CD4-positive, alpha-beta T cell (primary cell): ENCODE data around the gene DNAAF1. TPM values are rescaled to one million over a fixed set of nuclear protein-coding genes. Genes with fewer than 3 reads are reported as not detected.

Source experiments
- ATAC-seq: fragments of 200-7000 bp; cut with Tn5 transposase; one replicate; pipeline ENCODE4 v1.10.0; 2022; ENCODE audit warnings: mild to moderate bottlenecking; ENCODE audit not compliant: poor library complexity
- CTCF ChIA-PET: fragments of 350-600 bp; sonication (Branson Sonifier 250); formaldehyde crosslinking; loops from one replicate; lab custom pipeline; 2021; ENCODE audit warnings: antibody characterized with exemption, inconsistent platforms; lab: Charles Lee
- POLR2A ChIA-PET: fragments of 350-600 bp; sonication (Branson Sonifier 250); formaldehyde crosslinking; loops from one replicate; lab custom pipeline; 2021; ENCODE audit warnings: antibody characterized with exemption, inconsistent platforms; lab: Charles Lee
- DNase-seq, 14 experiments: peaks; one replicate each; pipeline ENCODE4 v3.0.0-alpha.2; 2013 to 2020; ENCODE audit warnings: mixed read lengths in 2 of 14
- H3K27ac ChIP-seq, 2 donors: one replicate each; pipeline versions ENCODE4 v1.5.1 to v1.7.0; 2013; ENCODE audit warnings: low read length in 2 of 2, low read depth in 1 of 2, mild to moderate bottlenecking in 1 of 2
- H3K27me3 ChIP-seq, 2 experiments: 1 replicate in 1 of 2; 2 replicates in 1 of 2; pipeline versions ENCODE4 v1.6.1 to v1.7.0; 2013; ENCODE audit warnings: low read length in 2 of 2, control low read depth in 1 of 2, mild to moderate bottlenecking in 1 of 2, moderate library complexity in 1 of 2; ENCODE audit not compliant: insufficient read depth in 2 of 2, control insufficient read depth in 1 of 2
- H3K36me3 ChIP-seq: one replicate; pipeline ENCODE4 v1.6.1; 2013; ENCODE audit warnings: low read length, control low read depth; ENCODE audit not compliant: insufficient read depth
- H3K4me1 ChIP-seq: one replicate; pipeline ENCODE4 v1.6.1; 2013; ENCODE audit warnings: low read length, control low read depth; ENCODE audit not compliant: insufficient read depth
- H3K4me3 ChIP-seq: one replicate; pipeline ENCODE4 v1.5.1; 2013; ENCODE audit warnings: mild to moderate bottlenecking, low read length, moderate library complexity
- H3K9me3 ChIP-seq, 2 experiments: 1 replicate in 1 of 2; 2 replicates in 1 of 2; pipeline versions ENCODE4 v1.6.1 to v1.7.0; 2013; ENCODE audit warnings: low read length in 2 of 2, mild to moderate bottlenecking in 2 of 2, control low read depth in 1 of 2, moderate library complexity in 1 of 2; ENCODE audit not compliant: control insufficient read depth in 1 of 2, insufficient read depth in 1 of 2
- H3K27ac Mint-ChIP-seq: one replicate; pipeline ENCODE4 v1.8.0; 2020; ENCODE audit warnings: mixed read lengths
- H3K27me3 Mint-ChIP-seq: one replicate; pipeline ENCODE4 v1.8.0; 2021; ENCODE audit warnings: mixed read lengths
- H3K36me3 Mint-ChIP-seq: one replicate; pipeline ENCODE4 v1.8.0; 2021; ENCODE audit warnings: low read depth, mixed read lengths
- H3K4me1 Mint-ChIP-seq: one replicate; pipeline ENCODE4 v1.8.0; 2021; ENCODE audit warnings: low read depth, mixed read lengths
- H3K4me3 Mint-ChIP-seq: one replicate; pipeline ENCODE4 v1.8.0; 2020; ENCODE audit warnings: mild to moderate bottlenecking, mixed read lengths
- H3K9me3 Mint-ChIP-seq: one replicate; pipeline ENCODE4 v1.8.0; 2020; ENCODE audit warnings: mixed read lengths
- CTCF ChIP-seq: fragments of 200-600 bp; IDR thresholded peaks from one replicate; pipeline ENCODE4 v1.8.0; 2022; ENCODE audit warnings: antibody characterized with exemption, mild to moderate bottlenecking
- intact Hi-C, 2 experiments: fragments of 100-400 bp; cut with DNase I in 1 of 2; cut with micrococcal nuclease in 1 of 2; formaldehyde crosslinking; loops; one replicate each; pipeline versions ENCODE4 v1.15.1 to v1.9.0; 2023 to 2025; cut with DNase I, micrococcal nuclease
- total RNA-seq, 174 experiments: library from RNA in 2 of 174; stranded (reverse) in 2 of 174; gene quantifications; one replicate each; pipeline ENCODE4 v1.2.3 and lab custom pipeline; 2021 to 2026

Gene DNAAF1
- total RNA-seq, 2 experiments from 2014 or later = not detected

DNA sequence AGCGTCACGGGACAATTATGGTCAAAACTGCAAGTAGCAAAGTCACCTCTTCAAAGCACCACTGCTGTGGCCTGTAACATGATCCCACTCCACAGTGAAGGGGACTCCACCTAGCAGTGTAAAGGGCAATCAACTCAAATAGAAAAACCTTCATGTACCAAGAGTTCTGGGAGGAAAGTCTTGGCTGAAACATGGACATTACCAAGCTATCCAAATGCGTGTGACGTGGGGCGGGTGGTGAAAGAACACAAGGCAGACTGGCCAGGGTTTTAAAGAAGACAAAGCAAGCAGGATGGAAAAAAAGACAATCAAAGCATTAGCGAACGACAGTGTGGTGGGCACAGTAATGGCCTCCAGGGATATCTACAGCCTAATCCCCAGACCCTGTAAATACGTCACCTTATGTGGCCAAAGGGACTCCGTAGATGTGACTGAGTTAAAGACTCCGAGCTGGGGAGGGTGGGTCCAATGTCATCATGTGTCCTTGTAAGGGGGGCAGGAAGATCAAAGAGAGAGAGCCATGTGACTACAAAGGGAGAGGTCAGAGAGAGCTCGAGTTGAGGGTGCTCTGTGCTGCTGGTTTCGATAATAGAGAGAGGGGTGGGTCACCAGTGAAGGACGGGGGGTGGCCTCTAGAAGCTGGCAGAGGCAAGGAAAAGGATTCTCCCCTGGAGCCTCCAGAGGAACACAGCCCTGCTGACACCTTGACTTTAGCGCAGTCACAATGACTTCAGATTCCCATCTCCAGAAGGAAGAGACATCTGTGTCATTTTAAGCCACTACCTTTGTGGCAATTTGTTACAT, 6.1 kb upstream of the DNAAF1 start:
- Mint-ChIP-seq H3K27ac (no peak overlapping the region), H3K4me1 (peaks cover 24% of the 10 kb centered on the region), H3K27me3 (no peaks in the 10 kb centered on the region), H3K9me3 (no peaks in the 10 kb centered on the region), H3K4me3 (no peak overlapping the region), H3K36me3 (peaks cover 2% of the 10 kb centered on the region)
- Histone ChIP-seq H3K4me3 (no peak overlapping the region), H3K9me3 (no peaks in the 10 kb centered on the region), H3K27me3 (no peaks in the 10 kb centered on the region), H3K36me3 (no peaks in the 10 kb centered on the region), H3K27ac (no peak overlapping the region), H3K4me1 (peaks cover 10% of the 10 kb centered on the region)
- DNase-seq (no peak), ATAC-seq (no peak)
- CTCF ChIA-PET = interaction anchor here (1.3 to 1.7 kb wide), 2 partner anchors 11 to 48 kb away, joined by 3 to 7 read pairs; partner anchors contain the start of gene TAF1C
- POLR2A ChIA-PET = no interaction called here
- intact Hi-C loops = no loop called here
- no peak for TF ChIP-seq CTCF

- POLR2A ChIA-PET = no interaction called here
Measured at GRCh38 chr16:84139628-84140258, 5.4 kb upstream of the DNAAF1 start.

DNA sequence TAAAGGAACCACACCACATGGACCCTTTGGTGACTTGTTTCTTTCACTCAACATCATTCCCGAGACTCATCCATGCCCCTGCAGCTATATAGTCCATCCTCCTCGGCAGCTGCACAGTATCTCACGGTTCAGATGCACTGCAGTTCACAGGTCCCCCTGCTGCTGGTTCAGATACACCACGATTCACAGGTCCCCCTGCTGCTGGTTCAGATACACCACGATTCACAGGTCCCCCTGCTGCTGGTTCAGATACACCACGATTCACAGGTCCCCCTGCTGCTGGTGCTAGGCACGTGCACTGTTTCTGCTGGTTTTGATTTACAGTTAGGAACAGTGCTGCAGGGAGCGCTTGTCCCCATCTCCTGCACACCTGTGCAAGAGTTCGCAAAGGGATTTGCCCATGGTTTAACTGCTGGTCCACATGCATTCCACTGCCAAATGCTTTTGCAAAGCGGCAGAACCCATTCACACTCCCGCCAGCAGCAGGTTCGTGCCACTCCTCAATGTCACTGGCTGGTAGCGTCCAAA, 3.9 kb upstream of the DNAAF1 start:
- Mint-ChIP-seq H3K27me3 (no peaks in the 10 kb centered on the region), H3K36me3 (peaks cover 6% of the 10 kb centered on the region), H3K4me3 (no peak overlapping the region), H3K4me1 (peaks cover 28% of the 10 kb centered on the region), H3K9me3 (no peaks in the 10 kb centered on the region), H3K27ac (no peak overlapping the region)
- peaks cover 24% of the 10 kb centered on the region for H3K4me1 ChIP-seq
- no peaks in the 10 kb centered on the region for H3K9me3 ChIP-seq
- no peak overlapping the region for H3K27ac ChIP-seq
- intact Hi-C loops = no loop called here
- DNase-seq = peak in 4 of 14 experiments; percentile 13 to 36 (median 28)
- ChIA-PET CTCF (interaction anchor here (1.2 to 2.1 kb wide), 2 partner anchors 25 to 46 kb away, joined by 6 to 7 read pairs; partner anchors contain the start of genes MBTPS1 and TAF1C), POLR2A (no interaction called here)
- no peak for TF ChIP-seq CTCF
- ATAC-seq = peak; percentile 28
- no peak overlapping the region for H3K4me3 ChIP-seq
- no peaks in the 10 kb centered on the region for H3K36me3 ChIP-seq
- H3K27me3 ChIP-seq = peaks cover 0 to 3% of the 10 kb centered on the region in 2 experiments

More at GRCh38 chr16:84139628-84140258, 5.4 kb upstream of the DNAAF1 start:
- no peaks in the 10 kb centered on the region for H3K36me3 ChIP-seq
- no peak overlapping the region for H3K4me3 ChIP-seq
- Mint-ChIP-seq H3K9me3 (no peaks in the 10 kb centered on the region), H3K36me3 (peaks cover 6% of the 10 kb centered on the region), H3K27me3 (no peaks in the 10 kb centered on the region), H3K4me3 (no peak overlapping the region), H3K4me1 (peaks cover 28% of the 10 kb centered on the region), H3K27ac (no peak overlapping the region)
- CTCF ChIA-PET = no interaction called here
- H3K27me3 ChIP-seq = no peaks in the 10 kb centered on the region
- ATAC-seq = no peak
- DNase-seq = no peak
- H3K27ac ChIP-seq = no peak overlapping the region
- H3K9me3 ChIP-seq = no peaks in the 10 kb centered on the region
- H3K4me1 ChIP-seq = peaks cover 17% of the 10 kb centered on the region
- TF ChIP-seq CTCF = no peak
- intact Hi-C loops = no loop called here
